ENCODE results near the gene WNT1. TPM values are rescaled to one million over a fixed set of nuclear protein-coding genes. Genes with fewer than 3 reads are reported as not detected.

Gene WNT1
- total and polyA plus RNA-seq, 8 donors = not detected

DNA sequence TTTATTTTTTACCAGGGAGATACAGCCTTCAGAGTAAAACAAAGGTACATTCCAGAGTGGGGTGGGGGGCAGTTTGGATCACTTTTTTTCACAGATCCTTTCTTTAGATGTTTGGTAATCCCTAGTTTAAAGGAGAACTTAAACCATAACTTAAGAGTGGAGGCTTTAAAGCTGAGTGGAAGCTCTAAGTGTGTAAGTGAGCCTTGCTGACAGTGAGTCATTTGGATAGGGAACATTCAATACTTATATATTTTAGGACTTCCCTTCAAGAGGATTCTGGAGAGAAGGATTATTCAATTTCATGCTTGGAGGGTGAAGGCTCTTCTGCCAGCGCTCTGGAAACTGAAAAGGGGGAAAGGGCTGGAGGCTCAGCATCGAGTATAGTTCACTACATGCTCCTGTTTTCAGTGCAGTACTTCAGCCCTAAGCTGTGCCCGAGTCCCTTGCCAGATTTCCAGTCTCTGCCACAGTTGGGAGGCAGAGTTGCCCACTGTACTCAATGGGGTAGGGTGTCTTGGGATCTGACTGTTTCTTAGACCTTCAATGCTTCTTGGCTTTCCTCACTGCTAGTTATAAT, 32.1 kb downstream of the WNT1 start:
- no peaks in the 10 kb centered on the region for H3K4me1 ChIP-seq
- H3K4me3 ChIP-seq = no peak overlapping the region
- no peaks in the 10 kb centered on the region for H3K27me3 ChIP-seq
- DNase-seq (no peak), ATAC-seq (no peak), FAIRE-seq (no peak)
- no peak overlapping the region for H3K27ac ChIP-seq
- 84 to 91% methylated on average over 3 of the region's 3 CpGs for WGBS, 2 donors
- peaks cover 0 to 24% (median 3%) of the 10 kb centered on the region in 3 donors for H3K36me3 ChIP-seq
- TF ChIP-seq, protein P1, sequence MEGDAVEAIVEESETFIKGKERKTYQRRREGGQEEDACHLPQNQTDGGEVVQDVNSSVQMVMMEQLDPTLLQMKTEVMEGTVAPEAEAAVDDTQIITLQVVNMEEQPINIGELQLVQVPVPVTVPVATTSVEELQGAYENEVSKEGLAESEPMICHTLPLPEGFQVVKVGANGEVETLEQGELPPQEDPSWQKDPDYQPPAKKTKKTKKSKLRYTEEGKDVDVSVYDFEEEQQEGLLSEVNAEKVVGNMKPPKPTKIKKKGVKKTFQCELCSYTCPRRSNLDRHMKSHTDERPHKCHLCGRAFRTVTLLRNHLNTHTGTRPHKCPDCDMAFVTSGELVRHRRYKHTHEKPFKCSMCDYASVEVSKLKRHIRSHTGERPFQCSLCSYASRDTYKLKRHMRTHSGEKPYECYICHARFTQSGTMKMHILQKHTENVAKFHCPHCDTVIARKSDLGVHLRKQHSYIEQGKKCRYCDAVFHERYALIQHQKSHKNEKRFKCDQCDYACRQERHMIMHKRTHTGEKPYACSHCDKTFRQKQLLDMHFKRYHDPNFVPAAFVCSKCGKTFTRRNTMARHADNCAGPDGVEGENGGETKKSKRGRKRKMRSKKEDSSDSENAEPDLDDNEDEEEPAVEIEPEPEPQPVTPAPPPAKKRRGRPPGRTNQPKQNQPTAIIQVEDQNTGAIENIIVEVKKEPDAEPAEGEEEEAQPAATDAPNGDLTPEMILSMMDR (IDR thresholded peaks at IDR 0.05) = no peak
- H3K9me3 ChIP-seq = no peaks in the 10 kb centered on the region
- intact Hi-C loops (cut with DNase I) = no loop called here

- FAIRE-seq = no peak
- H3K36me3 ChIP-seq = peaks cover 0 to 20% (median 0%) of the 10 kb centered on the region in 3 donors
Observed at GRCh38 chr12:49012739-49013138, 34.6 kb downstream of the WNT1 start.

GRCh38 chr12:49013428-49013827, 35.3 kb downstream of the WNT1 start:
- TF ChIP-seq, protein P1 (IDR thresholded peaks at IDR 0.05) = no peak
- intact Hi-C loops (cut with DNase I) = no loop called here
- H3K36me3 ChIP-seq = peaks cover 0 to 20% (median 0%) of the 10 kb centered on the region in 3 donors
- DNase-seq (no peak), ATAC-seq (no peak), FAIRE-seq (no peak)
- peaks cover 0 to 13% (median 0%) of the 10 kb centered on the region in 3 donors for H3K4me1 ChIP-seq
- no peaks in the 10 kb centered on the region for H3K9me3 ChIP-seq
- no peak overlapping the region for H3K4me3 ChIP-seq
- no peaks in the 10 kb centered on the region for H3K27me3 ChIP-seq
- H3K27ac ChIP-seq = no peak overlapping the region
- 70 to 89% methylated on average over 3 of the region's 3 CpGs for WGBS, 2 donors

More at GRCh38 chr12:49012739-49013138, 34.6 kb downstream of the WNT1 start:
- intact Hi-C loops (cut with DNase I) = no loop called here
- H3K4me1 ChIP-seq = peaks cover 0 to 10% (median 0%) of the 10 kb centered on the region in 3 donors
- TF ChIP-seq, protein P1 (IDR thresholded peaks at IDR 0.05) = no peak
- ATAC-seq (no peak), DNase-seq (no peak)
- H3K4me3 ChIP-seq = no peak overlapping the region
- H3K27me3 ChIP-seq = no peaks in the 10 kb centered on the region
- H3K9me3 ChIP-seq = no peaks in the 10 kb centered on the region
- H3K27ac ChIP-seq = no peak overlapping the region

GRCh38 chr12:49014547-49014946, 36.4 kb downstream of the WNT1 start:
- intact Hi-C loops (cut with DNase I) = no loop called here

DNA sequence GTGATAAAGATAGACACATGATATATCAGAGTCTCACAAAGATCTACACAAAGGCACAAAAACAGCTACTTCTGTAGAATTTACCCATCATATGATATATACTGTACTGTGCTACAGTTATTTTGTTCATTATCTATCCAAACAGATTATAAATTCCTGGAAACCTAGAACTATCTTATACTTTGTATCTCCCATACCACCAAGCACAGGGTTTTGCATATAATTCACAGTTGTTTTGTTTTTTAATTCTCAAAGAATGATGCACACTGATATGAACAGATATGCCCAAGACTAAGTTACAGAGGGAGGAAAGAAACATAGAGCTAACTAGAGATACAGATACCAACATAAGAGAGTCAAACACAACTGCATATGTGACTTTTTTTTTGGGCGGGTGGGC, 37.1 kb downstream of the WNT1 start:
- H3K36me3 ChIP-seq = peaks cover 0 to 20% (median 0%) of the 10 kb centered on the region in 3 donors
- peaks cover 0 to 13% (median 4%) of the 10 kb centered on the region in 3 donors for H3K4me1 ChIP-seq
- ATAC-seq (no peak), FAIRE-seq (no peak), DNase-seq (no peak)
- no peak overlapping the region for H3K27ac ChIP-seq
- intact Hi-C loops (cut with DNase I) = no loop called here
- no peaks in the 10 kb centered on the region for H3K9me3 ChIP-seq
- TF ChIP-seq, protein P1 (IDR thresholded peaks at IDR 0.05) = no peak
- WGBS, 2 donors = 90% methylated on average over 1 of the region's 1 CpG
- H3K4me3 ChIP-seq = no peak overlapping the region
- no peaks in the 10 kb centered on the region for H3K27me3 ChIP-seq

More at GRCh38 chr12:49014547-49014946, 36.4 kb downstream of the WNT1 start:
- FAIRE-seq (no peak), DNase-seq (no peak), ATAC-seq (no peak)
- Histone ChIP-seq H3K27me3 (no peaks in the 10 kb centered on the region), H3K4me1 (peaks cover 0 to 13% (median 4%) of the 10 kb centered on the region in 3 donors), H3K27ac (no peak overlapping the region), H3K4me3 (no peak overlapping the region), H3K9me3 (no peaks in the 10 kb centered on the region), H3K36me3 (peaks cover 0 to 20% (median 0%) of the 10 kb centered on the region in 3 donors)
- WGBS, 2 donors = 34 to 40% methylated on average over 1 of the region's 1 CpG
- TF ChIP-seq, protein P1 (IDR thresholded peaks at IDR 0.05) = no peak

Measured in pancreas (tissue), 10 donors.